HepG2 (cell line): Measurements from ENCODE around the gene SENP7. TPM values are rescaled to one million over a fixed set of nuclear protein-coding genes. Genes with fewer than 3 reads are reported as not detected.

Experiments
- ATAC-seq: fragments of 200-7000 bp; cut with Tn5 transposase; 3 replicates; pipeline ENCODE4 v1.9.1; 2020; ENCODE audit warnings: mild to moderate bottlenecking, moderate library complexity
- BruUV-seq: library from RNA; stranded (reverse); fragments of 400-500 nt; replicated peaks from 2 replicates; lab custom pipeline; 2021; lab: Mats Ljungman, UMichigan
- CTCF ChIA-PET: fragments of 300-600 bp; formaldehyde crosslinking; extraction: SDS; loops from one replicate; lab custom pipeline; 2021; ENCODE audit warnings: low total read pairs, inconsistent platforms, low intra/inter-chr PET ratio; lab: Yijun Ruan, JAX
- POLR2A ChIA-PET: fragments of 350-600 bp; sonication (Branson Sonifier 250); formaldehyde crosslinking; loops from one replicate; lab custom pipeline; 2020; ENCODE audit warnings: antibody characterized with exemption, inconsistent platforms; lab: Yijun Ruan, JAX
- DNase-seq: peaks from one replicate; pipeline ENCODE4 v3.0.0-alpha.2; 2015; ENCODE audit warnings: low spot score
- FAIRE-seq: peaks from 3 replicates; lab custom pipeline; 2011; peaks lifted over from hg19 to GRCh38; lab: Jason Lieb, UNC
- H2AFZ ChIP-seq: one replicate; pipeline ENCODE4 v1.6.1; 2011; ENCODE audit warnings: low read length, inconsistent platforms
- H3K27ac ChIP-seq: fragments of 300-600 bp; 3 replicates; pipeline ENCODE4 v1.8.0; 2011; ENCODE audit warnings: mixed run types, mild to moderate bottlenecking, mixed read lengths, low read length, inconsistent platforms; ENCODE audit not compliant: insufficient read depth; ENCODE audit errors: extremely low read length
- H3K27me3 ChIP-seq, 2 experiments: fragments of 200-600 bp in 1 of 2; 2 replicates in 1 of 2; 3 replicates in 1 of 2; pipeline versions ENCODE4 v1.6.0 to v1.8.0; 2011; ENCODE audit warnings: low read length in 2 of 2, mild to moderate bottlenecking in 2 of 2, moderate library complexity in 2 of 2, inconsistent platforms in 1 of 2; ENCODE audit not compliant: insufficient read depth in 2 of 2, control insufficient read depth in 1 of 2
- H3K36me3 ChIP-seq, 2 experiments: fragments of 200-600 bp in 1 of 2; replicated peaks in 1 of 2; 2 replicates in 1 of 2; 3 replicates in 1 of 2; pipeline versions ENCODE4 v1.5.1 to v1.8.0; 2011; ENCODE audit warnings: low read length in 2 of 2, inconsistent platforms in 1 of 2; ENCODE audit not compliant: insufficient read depth in 2 of 2, control insufficient read depth in 1 of 2
- H3K4me1 ChIP-seq: 2 replicates; pipeline ENCODE4 v1.5.1; 2012; ENCODE audit warnings: low read length, inconsistent platforms; ENCODE audit not compliant: insufficient read depth
- H3K4me2 ChIP-seq: 2 replicates; pipeline ENCODE4 v1.6.0; 2011; ENCODE audit warnings: low read depth, low read length, inconsistent platforms
- H3K4me3 ChIP-seq, 3 experiments: fragments of 200-600 bp in 1 of 3; sonication (generic), shearing (Covaris generic) in 1 of 3; replicated peaks in 1 of 3; 2 replicates each; pipeline ENCODE4 v1.5.1; 2011 to 2016; ENCODE audit warnings: low read length in 3 of 3, inconsistent platforms in 2 of 3, low read depth in 2 of 3, mild to moderate bottlenecking in 2 of 3, control low read depth in 1 of 3, mixed read lengths in 1 of 3; ENCODE audit not compliant: insufficient read depth in 1 of 3
- H3K79me2 ChIP-seq: one replicate; pipeline ENCODE4 v1.6.1; 2011; ENCODE audit warnings: low read length, inconsistent platforms; ENCODE audit not compliant: insufficient read depth
- H3K9ac ChIP-seq: 2 replicates; pipeline ENCODE4 v1.6.0; 2011; ENCODE audit warnings: mild to moderate bottlenecking, low read depth, low read length, inconsistent platforms; ENCODE audit not compliant: insufficient read depth
- H3K9me3 ChIP-seq: 2 replicates; pipeline ENCODE4 v1.5.1; 2012; ENCODE audit warnings: mild to moderate bottlenecking, low read length
- H4K20me1 ChIP-seq: 2 replicates; pipeline ENCODE4 v1.6.0; 2011; ENCODE audit warnings: inconsistent platforms, mild to moderate bottlenecking, low read length, moderate library complexity; ENCODE audit not compliant: insufficient read depth
- AHR ChIP-seq: IDR thresholded peaks from 2 replicates; pipeline ENCODE4 v1.6.1; 2018; ENCODE audit warnings: missing genetic modification reagents, missing compliant biosample characterization
- DNMT1 ChIP-seq: sonication (generic); formaldehyde crosslinking; IDR thresholded peaks from 2 replicates; pipeline ENCODE4 v1.5.1; 2020; ENCODE audit warnings: mild to moderate bottlenecking, missing genetic modification reagents
- GATAD1 ChIP-seq: IDR thresholded peaks from 2 replicates; pipeline ENCODE4 v1.6.1; 2016; ENCODE audit warnings: missing genetic modification reagents, missing compliant biosample characterization
- HDAC6 ChIP-seq: fragments of 200-600 bp; sonication (generic); IDR thresholded peaks from 2 replicates; pipeline ENCODE4 v1.7.0; 2017; ENCODE audit warnings: mild to moderate bottlenecking, antibody characterized with exemption, low read length, low read depth
- MAFF ChIP-seq: IDR thresholded peaks from 2 replicates; pipeline ENCODE4 v1.6.1; 2011; ENCODE audit warnings: low read depth, low read length, improper control_type of control experiment
- MAFK ChIP-seq, 2 experiments: IDR thresholded peaks in 1 of 2; conservative IDR thresholded peaks in 1 of 2; 2 replicates each; pipeline ENCODE4 v1.6.1; 2011; ENCODE audit warnings: improper control_type of control experiment in 2 of 2, low read length in 2 of 2
- NR1H2 ChIP-seq: sonication (generic); formaldehyde crosslinking; IDR thresholded peaks from 2 replicates; pipeline ENCODE4 v1.8.1; 2022; ENCODE audit warnings: low read depth, missing genetic modification reagents, borderline replicate concordance
- ZFP36 ChIP-seq: fragments of 150-350 bp; IDR thresholded peaks from 2 replicates; pipeline ENCODE4 v1.6.1; 2018; ENCODE audit warnings: borderline replicate concordance, low read length, low read depth; ENCODE audit not compliant: partially characterized antibody
- ZNF263 ChIP-seq: sonication (generic); formaldehyde crosslinking; IDR thresholded peaks from 2 replicates; pipeline ENCODE4 v1.4.0; 2020; ENCODE audit warnings: missing genetic modification reagents
- ZNF337 ChIP-seq: sonication (generic); formaldehyde crosslinking; IDR thresholded peaks from 2 replicates; pipeline ENCODE4 v1.5.1; 2020; ENCODE audit warnings: missing genetic modification reagents, low read depth, mild to moderate bottlenecking, borderline replicate concordance
- ZNF616 ChIP-seq: sonication (generic); formaldehyde crosslinking; IDR thresholded peaks from 2 replicates; pipeline ENCODE4 v1.5.0; 2020; ENCODE audit warnings: low read depth, mild to moderate bottlenecking, missing genetic modification reagents
- ZNF891 ChIP-seq: sonication (generic); formaldehyde crosslinking; IDR thresholded peaks from 2 replicates; pipeline ENCODE4 v1.5.0; 2020; ENCODE audit warnings: mild to moderate bottlenecking, missing genetic modification reagents
- WGBS: methylation state at CpG from one replicate; pipeline ENCODE4 v1.1.6; 2017; ENCODE audit warnings: low lambda C conversion rate; 5-methylcytosine and 5-hydroxymethylcytosine counted together
- in situ Hi-C: cut with HindIII; loops from 2 replicates; pipeline ENCODE4 v1.10.0; 2017; ENCODE audit warnings: low pct_unique_long_range_greater_than_20kb; ENCODE audit not compliant: extremely low pct_ligation_motif_present
- intact Hi-C: fragments of 100-400 bp; cut with micrococcal nuclease; formaldehyde crosslinking; loops from one replicate; pipeline ENCODE4 v1.10.0; 2022; ENCODE audit not compliant: unreplicated experiment
- polyA plus RNA-seq, 8 experiments: library from polyadenylated mRNA; depleted of rRNA in 3 of 8; stranded (reverse) in 7 of 8; unstranded in 1 of 8; fragments of >200 nt; fragmentation: Illumina TruSeq in 4 of 8; extraction: Trizol in 4 of 8; gene quantifications; 2 replicates each; pipeline versions ENCODE4 v1.2.1 to v1.2.3, GENCODE V29; 2011 to 2016; ENCODE audit warnings: low read depth in 4 of 8, missing spikeins in 1 of 8, mixed read lengths in 1 of 8; ENCODE audit not compliant: insufficient read depth in 1 of 8
- total RNA-seq, 5 experiments: library from RNA; depleted of rRNA; stranded (reverse); fragments of >200 nt; fragmentation: Illumina TruSeq; extraction: Trizol; gene quantifications; 2 replicates each; pipeline ENCODE4 v1.2.3, GENCODE V29; 2016; ENCODE audit warnings: low read depth in 1 of 5
- TF ChIP-seq, protein P1 (sequence below): sonication (generic); formaldehyde crosslinking; IDR thresholded peaks from 2 replicates; pipeline ENCODE4 v1.8.0; 2022; ENCODE audit warnings: mild to moderate bottlenecking, missing genetic modification reagents, moderate library complexity
- TF ChIP-seq, protein P2 (sequence below): sonication (generic); formaldehyde crosslinking; IDR thresholded peaks from 2 replicates; pipeline ENCODE4 v1.5.0; 2020; ENCODE audit warnings: missing genetic modification reagents
- TF ChIP-seq, protein P3 (sequence below): sonication (generic); formaldehyde crosslinking; conservative IDR thresholded peaks from 2 replicates; pipeline ENCODE4 v1.4.0; 2020; ENCODE audit warnings: missing genetic modification reagents
- TF ChIP-seq, protein P4 (sequence below): sonication (generic); formaldehyde crosslinking; IDR thresholded peaks from 2 replicates; pipeline ENCODE4 v1.5.0; 2020; ENCODE audit warnings: missing genetic modification reagents

The SENP7 gene
- total and polyA plus RNA-seq, 2 of the 13 experiments (the other 11 are each of a cell fraction or from before 2014, with no cell fraction given), result 9.1 to 10.3 TPM

DNA sequence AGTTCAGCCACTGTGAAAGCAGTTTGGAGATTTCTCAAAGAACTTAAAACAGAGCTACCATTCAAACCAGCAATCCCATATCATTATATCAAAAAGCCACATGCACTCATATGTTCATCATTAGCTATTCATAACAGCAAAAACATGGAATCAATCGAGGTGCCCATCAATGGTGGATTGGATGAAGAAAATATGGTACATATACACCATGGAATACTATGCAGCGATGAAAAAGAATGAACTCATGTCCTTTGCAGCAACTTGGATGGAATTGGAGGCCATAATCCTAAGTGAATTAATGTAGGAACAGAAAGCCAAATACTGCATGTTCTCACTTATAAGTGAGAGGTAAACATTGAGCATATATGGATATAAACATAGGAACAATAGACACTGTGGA lies 224.7 kb downstream of the SENP7 start:
- FAIRE-seq, result no peak

DNA sequence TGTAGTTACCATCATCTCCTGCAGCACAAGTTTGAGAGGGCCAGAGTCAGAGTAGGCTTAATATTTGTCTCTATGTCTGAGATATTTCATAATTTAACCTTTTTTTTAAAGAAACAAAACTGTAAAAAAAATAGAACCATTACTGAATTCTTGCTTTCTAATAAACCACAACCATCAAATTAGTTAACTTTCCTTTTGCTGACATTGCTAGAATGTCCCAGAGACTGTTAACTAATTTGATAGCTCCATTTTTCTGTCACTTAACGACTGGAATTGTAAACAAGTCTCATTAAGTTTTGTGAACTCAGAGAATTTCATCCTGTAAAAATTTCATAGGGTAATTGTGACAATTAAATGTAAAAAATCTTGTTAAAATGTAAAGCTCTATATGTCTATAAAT lies 228.3 kb downstream of the SENP7 start:
- CTCF ChIA-PET, result no interaction called here
- Histone ChIP-seq H3K4me3 (no peak overlapping the region), H3K9me3 (no peaks in the 10 kb centered on the region), H4K20me1 (no peaks in the 10 kb centered on the region), H3K4me2 (no peak overlapping the region), H3K27me3 (no peaks in the 10 kb centered on the region; a peak in 1 of 5 replicates), H3K9ac (no peak overlapping the region), H2AFZ (no peak overlapping the region), H3K27ac (no peak overlapping the region), H3K36me3 (no peaks in the 10 kb centered on the region), H3K4me1 (no peaks in the 10 kb centered on the region), H3K79me2 (no peaks in the 10 kb centered on the region)
- in situ Hi-C loops, result no loop called here
- WGBS, result 6% methylated on average over 1 of the region's 1 CpG
- ATAC-seq (no peak), FAIRE-seq (no peak), DNase-seq (no peak)
- intact Hi-C loops, result no loop called here
- POLR2A ChIA-PET, result no interaction called here
- no TSS peak for BruUV-seq
- TF ChIP-seq HDAC6 (no peak), ZNF337 (CRISPR knock-in tag) (no peak), DNMT1 (CRISPR knock-in tag) (no peak), AHR (CRISPR knock-in tag) (no peak), MAFK (conservative IDR thresholded peaks at IDR 0.05 in 1 of 2, IDR thresholded peaks at IDR 0.05 in 1 of 2; ENCODE audit: low read length in 2 of 2) (peak; percentile 38 to 69; a peak in 3 of 4 replicates), MAFF (peak; percentile 55)
- TF ChIP-seq, protein P1, sequence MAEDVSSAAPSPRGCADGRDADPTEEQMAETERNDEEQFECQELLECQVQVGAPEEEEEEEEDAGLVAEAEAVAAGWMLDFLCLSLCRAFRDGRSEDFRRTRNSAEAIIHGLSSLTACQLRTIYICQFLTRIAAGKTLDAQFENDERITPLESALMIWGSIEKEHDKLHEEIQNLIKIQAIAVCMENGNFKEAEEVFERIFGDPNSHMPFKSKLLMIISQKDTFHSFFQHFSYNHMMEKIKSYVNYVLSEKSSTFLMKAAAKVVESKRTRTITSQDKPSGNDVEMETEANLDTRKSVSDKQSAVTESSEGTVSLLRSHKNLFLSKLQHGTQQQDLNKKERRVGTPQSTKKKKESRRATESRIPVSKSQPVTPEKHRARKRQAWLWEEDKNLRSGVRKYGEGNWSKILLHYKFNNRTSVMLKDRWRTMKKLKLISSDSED (CRISPR knock-in tag), result no peak
- TF ChIP-seq, protein P2, sequence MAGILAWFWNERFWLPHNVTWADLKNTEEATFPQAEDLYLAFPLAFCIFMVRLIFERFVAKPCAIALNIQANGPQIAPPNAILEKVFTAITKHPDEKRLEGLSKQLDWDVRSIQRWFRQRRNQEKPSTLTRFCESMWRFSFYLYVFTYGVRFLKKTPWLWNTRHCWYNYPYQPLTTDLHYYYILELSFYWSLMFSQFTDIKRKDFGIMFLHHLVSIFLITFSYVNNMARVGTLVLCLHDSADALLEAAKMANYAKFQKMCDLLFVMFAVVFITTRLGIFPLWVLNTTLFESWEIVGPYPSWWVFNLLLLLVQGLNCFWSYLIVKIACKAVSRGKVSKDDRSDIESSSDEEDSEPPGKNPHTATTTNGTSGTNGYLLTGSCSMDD (CRISPR knock-in tag), result no peak
- TF ChIP-seq, protein P3, sequence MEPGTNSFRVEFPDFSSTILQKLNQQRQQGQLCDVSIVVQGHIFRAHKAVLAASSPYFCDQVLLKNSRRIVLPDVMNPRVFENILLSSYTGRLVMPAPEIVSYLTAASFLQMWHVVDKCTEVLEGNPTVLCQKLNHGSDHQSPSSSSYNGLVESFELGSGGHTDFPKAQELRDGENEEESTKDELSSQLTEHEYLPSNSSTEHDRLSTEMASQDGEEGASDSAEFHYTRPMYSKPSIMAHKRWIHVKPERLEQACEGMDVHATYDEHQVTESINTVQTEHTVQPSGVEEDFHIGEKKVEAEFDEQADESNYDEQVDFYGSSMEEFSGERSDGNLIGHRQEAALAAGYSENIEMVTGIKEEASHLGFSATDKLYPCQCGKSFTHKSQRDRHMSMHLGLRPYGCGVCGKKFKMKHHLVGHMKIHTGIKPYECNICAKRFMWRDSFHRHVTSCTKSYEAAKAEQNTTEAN (CRISPR knock-in tag), result no peak

More for the DNA sequence above, 224.7 kb downstream of the SENP7 start:
- Histone ChIP-seq H3K27me3 (no peaks in the 10 kb centered on the region), H3K4me3 (no peak overlapping the region), H3K36me3 (no peaks in the 10 kb centered on the region), H4K20me1 (no peaks in the 10 kb centered on the region), H3K4me2 (no peak overlapping the region), H3K4me1 (no peaks in the 10 kb centered on the region), H3K9ac (no peak overlapping the region), H3K27ac (no peak overlapping the region), H3K9me3 (no peaks in the 10 kb centered on the region), H3K79me2 (no peaks in the 10 kb centered on the region), H2AFZ (no peak overlapping the region)
- ATAC-seq, result no peak
- WGBS, result 0% methylated on average over 2 of the region's 2 CpGs
- in situ Hi-C loops, result no loop called here
- no peak for DNase-seq
- TF ChIP-seq NR1H2 (CRISPR knock-in tag) (no peak), ZNF891 (CRISPR knock-in tag) (no peak), GATAD1 (CRISPR knock-in tag) (no peak), ZNF616 (CRISPR knock-in tag) (no peak), ZNF263 (CRISPR knock-in tag) (no peak), ZFP36 (no peak)
- TF ChIP-seq, protein P4, sequence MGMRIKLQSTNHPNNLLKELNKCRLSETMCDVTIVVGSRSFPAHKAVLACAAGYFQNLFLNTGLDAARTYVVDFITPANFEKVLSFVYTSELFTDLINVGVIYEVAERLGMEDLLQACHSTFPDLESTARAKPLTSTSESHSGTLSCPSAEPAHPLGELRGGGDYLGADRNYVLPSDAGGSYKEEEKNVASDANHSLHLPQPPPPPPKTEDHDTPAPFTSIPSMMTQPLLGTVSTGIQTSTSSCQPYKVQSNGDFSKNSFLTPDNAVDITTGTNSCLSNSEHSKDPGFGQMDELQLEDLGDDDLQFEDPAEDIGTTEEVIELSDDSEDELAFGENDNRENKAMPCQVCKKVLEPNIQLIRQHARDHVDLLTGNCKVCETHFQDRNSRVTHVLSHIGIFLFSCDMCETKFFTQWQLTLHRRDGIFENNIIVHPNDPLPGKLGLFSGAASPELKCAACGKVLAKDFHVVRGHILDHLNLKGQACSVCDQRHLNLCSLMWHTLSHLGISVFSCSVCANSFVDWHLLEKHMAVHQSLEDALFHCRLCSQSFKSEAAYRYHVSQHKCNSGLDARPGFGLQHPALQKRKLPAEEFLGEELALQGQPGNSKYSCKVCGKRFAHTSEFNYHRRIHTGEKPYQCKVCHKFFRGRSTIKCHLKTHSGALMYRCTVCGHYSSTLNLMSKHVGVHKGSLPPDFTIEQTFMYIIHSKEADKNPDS (CRISPR knock-in tag), result no peak
- intact Hi-C loops, result no loop called here
- ChIA-PET POLR2A (no interaction called here), CTCF (no interaction called here)
- BruUV-seq, result no TSS peak
